GM23338 (cell line): ENCODE measurements around the gene DNASE1. TPM values are rescaled to one million over a fixed set of nuclear protein-coding genes. Genes with fewer than 3 reads are reported as not detected.
A peak's percentile ranks its signal among the peaks of the same experiment; 100 is the strongest.

Experiments
- ATAC-seq: fragments of 200-7000 bp; cut with Tn5 transposase; 3 replicates; pipeline ENCODE4 v1.9.1; 2020
- DNase-seq: peaks from one replicate; pipeline ENCODE4 v3.0.0-alpha.2; 2015; ENCODE audit warnings: low spot score
- H2AFZ ChIP-seq: fragments of 200-600 bp; sonication (generic); 2 replicates; pipeline ENCODE4 v1.8.0; 2016; ENCODE audit warnings: antibody characterized with exemption, mild to moderate bottlenecking, moderate library complexity
- H3F3A ChIP-seq: fragments of 200-600 bp; sonication (generic); replicated peaks from 2 replicates; pipeline ENCODE4 v1.8.0; 2017; ENCODE audit warnings: antibody characterized with exemption, mixed run types, low read depth
- H3K27ac ChIP-seq: fragments of 200-600 bp; sonication (generic); 2 replicates; pipeline ENCODE4 v1.6.1; 2016; ENCODE audit warnings: low read depth
- H3K27me3 ChIP-seq: fragments of 200-600 bp; sonication (generic); 2 replicates; pipeline ENCODE4 v1.8.0; 2016; ENCODE audit warnings: mild to moderate bottlenecking, mixed run types, moderate library complexity; ENCODE audit not compliant: insufficient read depth
- H3K36me3 ChIP-seq: fragments of 200-600 bp; sonication (generic); 2 replicates; pipeline ENCODE4 v1.8.0; 2016; ENCODE audit warnings: mild to moderate bottlenecking; ENCODE audit not compliant: insufficient read depth
- H3K4me1 ChIP-seq: fragments of 200-600 bp; sonication (generic); 2 replicates; pipeline ENCODE4 v1.8.0; 2016; ENCODE audit warnings: mild to moderate bottlenecking, moderate library complexity; ENCODE audit not compliant: insufficient read depth
- H3K4me2 ChIP-seq: fragments of 200-600 bp; sonication (generic); 2 replicates; pipeline ENCODE4 v1.7.1; 2017; ENCODE audit warnings: mixed run types
- H3K4me3 ChIP-seq: fragments of 200-600 bp; sonication (generic); 2 replicates; pipeline ENCODE4 v1.6.1; 2016; ENCODE audit warnings: mixed run types
- H3K79me2 ChIP-seq: fragments of 200-600 bp; sonication (generic); replicated peaks from 2 replicates; pipeline ENCODE4 v1.8.0; 2017; ENCODE audit warnings: mild to moderate bottlenecking; ENCODE audit not compliant: insufficient read depth
- H3K9me2 ChIP-seq: fragments of 200-600 bp; sonication (generic); 2 replicates; pipeline ENCODE4 v1.8.0; 2017; ENCODE audit not compliant: insufficient read depth
- H4K20me1 ChIP-seq: fragments of 200-600 bp; sonication (generic); replicated peaks from 2 replicates; pipeline ENCODE4 v1.8.0; 2017; ENCODE audit warnings: mild to moderate bottlenecking; ENCODE audit not compliant: insufficient read depth
- H3K27ac Mint-ChIP-seq: 2 replicates; pipeline ENCODE4 v1.8.0; 2020; ENCODE audit warnings: inconsistent platforms, mild to moderate bottlenecking, moderate library complexity, mixed read lengths
- H3K27me3 Mint-ChIP-seq: 3 replicates; pipeline ENCODE4 v1.8.0; 2022; ENCODE audit warnings: low read depth, mild to moderate bottlenecking, moderate library complexity, mixed read lengths, inconsistent platforms; ENCODE audit not compliant: insufficient read depth, poor library complexity
- H3K36me3 Mint-ChIP-seq: 3 replicates; pipeline ENCODE4 v1.8.0; 2021; ENCODE audit warnings: low read depth, mild to moderate bottlenecking, inconsistent platforms, moderate library complexity, mixed read lengths
- H3K4me1 Mint-ChIP-seq: 3 replicates; pipeline ENCODE4 v1.8.0; 2020; ENCODE audit warnings: mild to moderate bottlenecking, inconsistent platforms, mixed read lengths
- H3K4me3 Mint-ChIP-seq: 3 replicates; pipeline ENCODE4 v1.8.0; 2021; ENCODE audit warnings: moderate library complexity, mild to moderate bottlenecking, inconsistent platforms, mixed read lengths
- H3K9me3 Mint-ChIP-seq: 3 replicates; pipeline ENCODE4 v1.8.0; 2020; ENCODE audit warnings: moderate library complexity, mild to moderate bottlenecking, inconsistent platforms, mixed read lengths
- CREB1 ChIP-seq: fragments of 250-450 bp; sonication (Bioruptor Pico); IDR thresholded peaks from 2 replicates; pipeline ENCODE4 v1.5.0; 2020; ENCODE audit warnings: low read depth, mild to moderate bottlenecking, moderate library complexity
- ETS1 ChIP-seq: IDR thresholded peaks from 2 replicates; pipeline ENCODE4 v1.6.1; 2016; ENCODE audit warnings: antibody characterized with exemption
- EZH2phosphoT487 ChIP-seq: fragments of 200-600 bp; sonication (generic); IDR thresholded peaks from one replicate; pipeline ENCODE4 v1.8.1; 2018; ENCODE audit warnings: antibody characterized with exemption; ENCODE audit not compliant: unreplicated experiment
- ZNF114 ChIP-seq: fragments of 250-450 bp; sonication (Bioruptor Pico); IDR thresholded peaks from 2 replicates; pipeline ENCODE4 v1.5.0; 2020; ENCODE audit warnings: mild to moderate bottlenecking, moderate library complexity
- polyA plus RNA-seq: library from polyadenylated mRNA; unstranded; fragments of >200 nt; fragmentation: Nextera tagmentation; extraction: Ambion mirVana; gene quantifications from 2 replicates; pipeline ENCODE4 v1.2.1, GENCODE V29; 2016
- total RNA-seq: library from RNA; depleted of rRNA; stranded (reverse); fragments of >200 nt; shearing (Covaris generic); gene quantifications from 2 replicates; pipeline ENCODE4 v1.2.3, GENCODE V29; 2014
- TF ChIP-seq, protein P1 (sequence below): fragments of 250-450 bp; sonication (Bioruptor Pico); IDR thresholded peaks from 2 replicates; pipeline ENCODE4 v1.5.0; 2020; ENCODE audit warnings: mild to moderate bottlenecking, moderate library complexity

DNASE1 gene
- total and polyA plus RNA-seq, 2 experiments from 2014 or later, result 7.9 to 23.0 TPM

DNA sequence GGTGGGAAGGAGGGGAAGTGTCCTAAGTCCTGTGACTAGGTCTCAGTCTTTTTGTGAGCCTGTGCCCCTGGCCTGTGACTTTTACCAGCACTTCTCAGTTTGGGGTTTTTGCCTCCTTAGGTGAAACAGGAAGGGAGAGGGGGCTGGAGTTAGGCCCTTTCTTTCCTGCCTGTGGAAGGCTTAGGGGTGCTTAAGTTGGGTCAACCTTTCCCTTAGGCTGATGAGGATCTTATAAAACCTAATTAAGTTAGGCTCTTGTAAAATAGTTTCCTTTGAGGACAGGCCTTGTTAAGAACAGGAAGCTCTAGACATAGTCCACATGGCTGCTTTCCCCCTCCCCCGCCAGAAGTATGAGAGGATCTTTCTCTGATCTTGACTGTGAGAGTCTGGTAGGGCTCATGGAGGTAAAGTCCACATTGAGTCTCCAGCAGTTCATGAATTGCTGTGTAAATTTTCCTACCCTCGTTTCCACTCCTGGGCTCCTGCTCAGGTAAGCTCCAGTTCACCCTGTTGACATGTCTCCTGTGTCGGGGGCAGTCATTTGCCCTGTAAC, 17.0 kb upstream of the DNASE1 start (continued):
- TF ChIP-seq, protein P1, sequence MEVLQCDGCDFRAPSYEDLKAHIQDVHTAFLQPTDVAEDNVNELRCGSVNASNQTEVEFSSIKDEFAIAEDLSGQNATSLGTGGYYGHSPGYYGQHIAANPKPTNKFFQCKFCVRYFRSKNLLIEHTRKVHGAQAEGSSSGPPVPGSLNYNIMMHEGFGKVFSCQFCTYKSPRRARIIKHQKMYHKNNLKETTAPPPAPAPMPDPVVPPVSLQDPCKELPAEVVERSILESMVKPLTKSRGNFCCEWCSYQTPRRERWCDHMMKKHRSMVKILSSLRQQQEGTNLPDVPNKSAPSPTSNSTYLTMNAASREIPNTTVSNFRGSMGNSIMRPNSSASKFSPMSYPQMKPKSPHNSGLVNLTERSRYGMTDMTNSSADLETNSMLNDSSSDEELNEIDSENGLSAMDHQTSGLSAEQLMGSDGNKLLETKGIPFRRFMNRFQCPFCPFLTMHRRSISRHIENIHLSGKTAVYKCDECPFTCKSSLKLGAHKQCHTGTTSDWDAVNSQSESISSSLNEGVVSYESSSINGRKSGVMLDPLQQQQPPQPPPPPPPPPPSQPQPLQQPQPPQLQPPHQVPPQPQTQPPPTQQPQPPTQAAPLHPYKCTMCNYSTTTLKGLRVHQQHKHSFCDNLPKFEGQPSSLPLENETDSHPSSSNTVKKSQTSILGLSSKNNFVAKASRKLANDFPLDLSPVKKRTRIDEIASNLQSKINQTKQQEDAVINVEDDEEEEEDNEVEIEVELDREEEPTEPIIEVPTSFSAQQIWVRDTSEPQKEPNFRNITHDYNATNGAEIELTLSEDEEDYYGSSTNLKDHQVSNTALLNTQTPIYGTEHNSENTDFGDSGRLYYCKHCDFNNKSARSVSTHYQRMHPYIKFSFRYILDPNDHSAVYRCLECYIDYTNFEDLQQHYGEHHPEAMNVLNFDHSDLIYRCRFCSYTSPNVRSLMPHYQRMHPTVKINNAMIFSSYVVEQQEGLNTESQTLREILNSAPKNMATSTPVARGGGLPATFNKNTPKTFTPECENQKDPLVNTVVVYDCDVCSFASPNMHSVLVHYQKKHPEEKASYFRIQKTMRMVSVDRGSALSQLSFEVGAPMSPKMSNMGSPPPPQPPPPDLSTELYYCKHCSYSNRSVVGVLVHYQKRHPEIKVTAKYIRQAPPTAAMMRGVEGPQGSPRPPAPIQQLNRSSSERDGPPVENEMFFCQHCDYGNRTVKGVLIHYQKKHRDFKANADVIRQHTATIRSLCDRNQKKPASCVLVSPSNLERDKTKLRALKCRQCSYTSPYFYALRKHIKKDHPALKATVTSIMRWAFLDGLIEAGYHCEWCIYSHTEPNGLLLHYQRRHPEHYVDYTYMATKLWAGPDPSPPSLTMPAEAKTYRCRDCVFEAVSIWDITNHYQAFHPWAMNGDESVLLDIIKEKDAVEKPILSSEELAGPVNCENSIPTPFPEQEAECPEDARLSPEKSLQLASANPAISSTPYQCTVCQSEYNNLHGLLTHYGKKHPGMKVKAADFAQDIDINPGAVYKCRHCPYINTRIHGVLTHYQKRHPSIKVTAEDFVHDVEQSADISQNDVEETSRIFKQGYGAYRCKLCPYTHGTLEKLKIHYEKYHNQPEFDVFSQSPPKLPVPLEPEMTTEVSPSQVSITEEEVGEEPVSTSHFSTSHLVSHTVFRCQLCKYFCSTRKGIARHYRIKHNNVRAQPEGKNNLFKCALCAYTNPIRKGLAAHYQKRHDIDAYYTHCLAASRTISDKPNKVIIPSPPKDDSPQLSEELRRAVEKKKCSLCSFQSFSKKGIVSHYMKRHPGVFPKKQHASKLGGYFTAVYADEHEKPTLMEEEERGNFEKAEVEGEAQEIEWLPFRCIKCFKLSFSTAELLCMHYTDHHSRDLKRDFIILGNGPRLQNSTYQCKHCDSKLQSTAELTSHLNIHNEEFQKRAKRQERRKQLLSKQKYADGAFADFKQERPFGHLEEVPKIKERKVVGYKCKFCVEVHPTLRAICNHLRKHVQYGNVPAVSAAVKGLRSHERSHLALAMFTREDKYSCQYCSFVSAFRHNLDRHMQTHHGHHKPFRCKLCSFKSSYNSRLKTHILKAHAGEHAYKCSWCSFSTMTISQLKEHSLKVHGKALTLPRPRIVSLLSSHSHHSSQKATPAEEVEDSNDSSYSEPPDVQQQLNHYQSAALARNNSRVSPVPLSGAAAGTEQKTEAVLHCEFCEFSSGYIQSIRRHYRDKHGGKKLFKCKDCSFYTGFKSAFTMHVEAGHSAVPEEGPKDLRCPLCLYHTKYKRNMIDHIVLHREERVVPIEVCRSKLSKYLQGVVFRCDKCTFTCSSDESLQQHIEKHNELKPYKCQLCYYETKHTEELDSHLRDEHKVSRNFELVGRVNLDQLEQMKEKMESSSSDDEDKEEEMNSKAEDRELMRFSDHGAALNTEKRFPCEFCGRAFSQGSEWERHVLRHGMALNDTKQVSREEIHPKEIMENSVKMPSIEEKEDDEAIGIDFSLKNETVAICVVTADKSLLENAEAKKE (CRISPR knock-in tag), result no peak

GRCh38 chr16:3638916-3639644, 15.4 kb upstream of the DNASE1 start:
- Histone ChIP-seq H4K20me1 (peaks cover 5% of the 10 kb centered on the region; the same call in 1 of the 2 replicates), H3K4me1 (peaks cover 15% of the 10 kb centered on the region), H3K27ac (no peak overlapping the region), H3K79me2 (peaks cover 11% of the 10 kb centered on the region; the same call in 1 of the 2 replicates), H3K36me3 (no peaks in the 10 kb centered on the region), H3K9me2 (no peaks in the 10 kb centered on the region), H2AFZ (no peak overlapping the region), H3F3A (no peaks in the 10 kb centered on the region; the same call in 1 of the 2 replicates), H3K27me3 (no peaks in the 10 kb centered on the region), H3K4me2 (no peak overlapping the region), H3K4me3 (no peak overlapping the region)
- H3K4me3 Mint-ChIP-seq, result no peak overlapping the region
- H3K36me3 Mint-ChIP-seq, result peaks cover 5% of the 10 kb centered on the region; the same call in 2 of the 3 replicates
- H3K27me3 Mint-ChIP-seq, result peaks cover 6% of the 10 kb centered on the region
- ATAC-seq (peak; percentile 57), DNase-seq (no peak)
- no peak overlapping the region for H3K27ac Mint-ChIP-seq
- H3K4me1 Mint-ChIP-seq, result peaks cover 40% of the 10 kb centered on the region
- peaks cover 8% of the 10 kb centered on the region; the same call in 2 of the 3 replicates for H3K9me3 Mint-ChIP-seq
- TF ChIP-seq CREB1 (CRISPR knock-in tag), result no peak
- no peak for TF ChIP-seq EZH2phosphoT487
- TF ChIP-seq, protein P1 (CRISPR knock-in tag), result no peak
- no peak for TF ChIP-seq ETS1
- TF ChIP-seq ZNF114 (CRISPR knock-in tag), result no peak
